HL-60 (cell line): ENCODE results near the gene GPD2.
"Not testable (repeated sequence)": the region's sequence is repeated elsewhere in the genome, so short reads cannot be mapped to it uniquely, and the experiment has no call there.

Experiments used
- CTCF ChIP-seq: IDR thresholded peaks from one replicate; pipeline ENCODE4 v1.5.1; 2011; ENCODE audit warnings: low read length, control low read depth, inconsistent platforms; ENCODE audit not compliant: insufficient read depth
- GABPA ChIP-seq: IDR thresholded peaks from 2 replicates; pipeline ENCODE4 v1.6.1; 2012; ENCODE audit warnings: low read depth
- POLR2AphosphoS5 ChIP-seq: IDR thresholded peaks from 2 replicates; pipeline ENCODE4 v1.6.1; 2012; ENCODE audit warnings: low read depth
- SPI1 ChIP-seq: IDR thresholded peaks from 2 replicates; pipeline ENCODE4 v1.6.1; 2012; ENCODE audit warnings: low read depth, mild to moderate bottlenecking, borderline replicate concordance
- TF ChIP-seq, protein P1 (sequence below): IDR thresholded peaks from 2 replicates; pipeline ENCODE4 v1.6.1; 2012; ENCODE audit warnings: low read depth; ENCODE audit not compliant: insufficient replicate concordance

DNA sequence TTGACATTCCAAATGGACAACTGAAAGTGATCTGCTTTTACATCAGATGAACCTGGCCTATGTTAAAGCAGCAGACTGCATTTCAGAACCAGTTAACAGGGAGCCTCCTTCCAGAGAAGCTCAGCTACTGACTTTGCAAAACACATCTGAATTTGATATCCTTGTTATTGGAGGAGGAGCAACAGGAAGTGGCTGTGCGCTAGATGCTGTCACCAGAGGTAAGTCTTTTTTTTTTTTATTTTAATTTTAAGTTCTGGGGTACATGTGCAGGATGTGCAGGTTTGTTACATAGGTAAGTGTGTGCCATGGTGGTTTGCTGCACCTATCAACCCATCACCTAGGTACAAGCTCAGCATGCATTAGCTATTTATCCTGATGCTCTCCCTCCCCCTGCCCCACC is 59.8 kb downstream of the GPD2 start:
- not testable (repeated sequence) for TF ChIP-seq CTCF, POLR2AphosphoS5, GABPA, SPI1
- TF ChIP-seq, protein P1, sequence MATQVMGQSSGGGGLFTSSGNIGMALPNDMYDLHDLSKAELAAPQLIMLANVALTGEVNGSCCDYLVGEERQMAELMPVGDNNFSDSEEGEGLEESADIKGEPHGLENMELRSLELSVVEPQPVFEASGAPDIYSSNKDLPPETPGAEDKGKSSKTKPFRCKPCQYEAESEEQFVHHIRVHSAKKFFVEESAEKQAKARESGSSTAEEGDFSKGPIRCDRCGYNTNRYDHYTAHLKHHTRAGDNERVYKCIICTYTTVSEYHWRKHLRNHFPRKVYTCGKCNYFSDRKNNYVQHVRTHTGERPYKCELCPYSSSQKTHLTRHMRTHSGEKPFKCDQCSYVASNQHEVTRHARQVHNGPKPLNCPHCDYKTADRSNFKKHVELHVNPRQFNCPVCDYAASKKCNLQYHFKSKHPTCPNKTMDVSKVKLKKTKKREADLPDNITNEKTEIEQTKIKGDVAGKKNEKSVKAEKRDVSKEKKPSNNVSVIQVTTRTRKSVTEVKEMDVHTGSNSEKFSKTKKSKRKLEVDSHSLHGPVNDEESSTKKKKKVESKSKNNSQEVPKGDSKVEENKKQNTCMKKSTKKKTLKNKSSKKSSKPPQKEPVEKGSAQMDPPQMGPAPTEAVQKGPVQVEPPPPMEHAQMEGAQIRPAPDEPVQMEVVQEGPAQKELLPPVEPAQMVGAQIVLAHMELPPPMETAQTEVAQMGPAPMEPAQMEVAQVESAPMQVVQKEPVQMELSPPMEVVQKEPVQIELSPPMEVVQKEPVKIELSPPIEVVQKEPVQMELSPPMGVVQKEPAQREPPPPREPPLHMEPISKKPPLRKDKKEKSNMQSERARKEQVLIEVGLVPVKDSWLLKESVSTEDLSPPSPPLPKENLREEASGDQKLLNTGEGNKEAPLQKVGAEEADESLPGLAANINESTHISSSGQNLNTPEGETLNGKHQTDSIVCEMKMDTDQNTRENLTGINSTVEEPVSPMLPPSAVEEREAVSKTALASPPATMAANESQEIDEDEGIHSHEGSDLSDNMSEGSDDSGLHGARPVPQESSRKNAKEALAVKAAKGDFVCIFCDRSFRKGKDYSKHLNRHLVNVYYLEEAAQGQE: not testable (repeated sequence)
